OCI-LY1 (cell line): ENCODE results near the gene WNT7B.

Experiments
- H2AFZ ChIP-seq: fragments of 200-600 bp; sonication (generic), shearing (Covaris generic); 2 replicates; pipeline ENCODE4 v1.6.0; 2014; ENCODE audit warnings: antibody characterized with exemption, mild to moderate bottlenecking, low read length
- H3F3A ChIP-seq: fragments of 200-600 bp; sonication (generic), shearing (Covaris generic); 2 replicates; pipeline ENCODE4 v1.6.0; 2014; ENCODE audit warnings: mild to moderate bottlenecking, antibody characterized with exemption, low read length, moderate library complexity; ENCODE audit not compliant: insufficient read depth
- H3K27ac ChIP-seq: fragments of 200-600 bp; sonication (generic); 2 replicates; pipeline ENCODE4 v1.5.1; 2014; ENCODE audit warnings: low read length, mixed run types, mild to moderate bottlenecking, low read depth; ENCODE audit not compliant: poor library complexity, severe bottlenecking
- H3K27me3 ChIP-seq: fragments of 200-600 bp; sonication (generic); 2 replicates; pipeline ENCODE4 v1.6.0; 2014; ENCODE audit warnings: antibody characterized with exemption, mild to moderate bottlenecking, low read length, moderate library complexity; ENCODE audit not compliant: insufficient read depth
- H3K36me3 ChIP-seq: fragments of 200-600 bp; sonication (generic); 2 replicates; pipeline ENCODE4 v1.6.1; 2014; ENCODE audit warnings: mild to moderate bottlenecking, antibody characterized with exemption, low read length, moderate library complexity, mixed read lengths; ENCODE audit not compliant: insufficient read depth
- H3K4me1 ChIP-seq: fragments of 200-600 bp; sonication (generic); 2 replicates; pipeline ENCODE4 v1.5.1; 2014; ENCODE audit warnings: mild to moderate bottlenecking, low read length, moderate library complexity; ENCODE audit not compliant: insufficient read depth, severe bottlenecking
- H3K4me2 ChIP-seq: fragments of 200-600 bp; sonication (generic), shearing (Covaris generic); 2 replicates; pipeline ENCODE4 v1.6.1; 2014; ENCODE audit warnings: low read length
- H3K4me3 ChIP-seq: fragments of 200-600 bp; sonication (generic); 2 replicates; pipeline ENCODE4 v1.5.1; 2014; ENCODE audit warnings: low read length, low read depth, mild to moderate bottlenecking, mixed read lengths; ENCODE audit not compliant: poor library complexity, severe bottlenecking
- H3K79me2 ChIP-seq: fragments of 200-600 bp; shearing (Covaris generic); 2 replicates; pipeline ENCODE4 v1.6.1; 2016; ENCODE audit warnings: mixed run types, low read length, mixed read lengths; ENCODE audit not compliant: insufficient read depth
- H3K9ac ChIP-seq: fragments of 200-600 bp; sonication (generic), shearing (Covaris generic); 2 replicates; pipeline ENCODE4 v1.6.1; 2014; ENCODE audit warnings: mild to moderate bottlenecking, low read length, mixed read lengths
- H3K9me2 ChIP-seq: fragments of 200-600 bp; sonication (generic), shearing (Covaris generic); 2 replicates; pipeline ENCODE4 v1.6.1; 2014; ENCODE audit warnings: low read depth, mild to moderate bottlenecking, low read length, mixed read lengths
- H3K9me3 ChIP-seq: fragments of 200-600 bp; shearing (Covaris generic); 2 replicates; pipeline ENCODE4 v1.6.1; 2014; ENCODE audit warnings: low read length, mixed read lengths
- H4K20me1 ChIP-seq: fragments of 200-600 bp; sonication (generic), shearing (Covaris generic); 2 replicates; pipeline ENCODE4 v1.6.0; 2016; ENCODE audit warnings: mild to moderate bottlenecking, low read length; ENCODE audit not compliant: insufficient read depth
- CTCF ChIP-seq: fragments of 200-600 bp; sonication (generic), shearing (Covaris generic); IDR thresholded peaks from 2 replicates; pipeline ENCODE4 v1.5.1; 2017; ENCODE audit warnings: mild to moderate bottlenecking, antibody characterized with exemption, low read length, moderate library complexity, mixed read lengths
- EZH2 ChIP-seq: fragments of 200-600 bp; sonication (generic), shearing (Covaris generic); IDR thresholded peaks from 2 replicates; pipeline ENCODE4 v1.8.0; 2017; ENCODE audit warnings: borderline replicate concordance, mixed run types, mild to moderate bottlenecking, antibody characterized with exemption, low read length, moderate library complexity, mixed read lengths

WNT7B gene

DNA sequence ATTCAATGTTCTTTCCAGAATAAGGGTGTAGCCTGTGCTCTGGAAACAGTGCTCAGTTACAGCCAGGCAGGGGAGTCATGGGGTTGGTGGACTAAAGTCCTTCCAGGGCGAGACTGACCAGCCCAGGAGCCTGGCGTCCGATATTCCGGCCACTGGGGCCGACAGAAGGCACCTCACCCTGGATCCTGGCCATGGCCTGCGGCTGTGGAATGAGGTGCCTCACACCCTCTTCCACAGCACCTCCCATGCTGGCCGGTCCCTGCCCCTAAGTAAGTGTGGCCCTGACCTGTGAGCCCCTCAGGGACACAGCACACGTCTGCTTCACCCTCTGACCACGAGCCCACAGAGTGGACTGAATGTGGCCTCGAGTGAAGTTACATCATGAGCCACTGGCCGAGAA is 50.5 kb downstream of the WNT7B start:
- no peaks in the 10 kb centered on the region for H3K9me3 ChIP-seq
- H3K27ac ChIP-seq = no peak overlapping the region
- no peaks in the 10 kb centered on the region for H3K79me2 ChIP-seq
- H3K9ac ChIP-seq = no peak overlapping the region
- no peaks in the 10 kb centered on the region for H4K20me1 ChIP-seq
- H3K9me2 ChIP-seq = no peaks in the 10 kb centered on the region
- H3K4me3 ChIP-seq = no peak overlapping the region
- H3K36me3 ChIP-seq = no peaks in the 10 kb centered on the region
- H2AFZ ChIP-seq = no peak overlapping the region
- H3K4me1 ChIP-seq = no peaks in the 10 kb centered on the region
- no peak overlapping the region for H3K4me2 ChIP-seq
- no peaks in the 10 kb centered on the region for H3F3A ChIP-seq
- TF ChIP-seq CTCF (no peak), EZH2 (no peak)
- H3K27me3 ChIP-seq = no peaks in the 10 kb centered on the region; the same call in 1 of the 2 replicates

GRCh38 chr22:45925811-45926351 is 51.1 kb downstream of the WNT7B start:
- Histone ChIP-seq H3K27ac (no peak overlapping the region), H3K9me2 (no peaks in the 10 kb centered on the region), H3K79me2 (no peaks in the 10 kb centered on the region), H3K27me3 (no peaks in the 10 kb centered on the region; the same call in 1 of the 2 replicates), H3F3A (no peaks in the 10 kb centered on the region), H2AFZ (no peak overlapping the region), H3K4me2 (no peak overlapping the region), H3K36me3 (no peaks in the 10 kb centered on the region), H4K20me1 (no peaks in the 10 kb centered on the region), H3K9me3 (no peaks in the 10 kb centered on the region), H3K4me1 (no peaks in the 10 kb centered on the region), H3K9ac (no peak overlapping the region), H3K4me3 (no peak overlapping the region)
- TF ChIP-seq EZH2 = no peak
- TF ChIP-seq CTCF = no peak

GRCh38 chr22:45923835-45924234 is 53.1 kb downstream of the WNT7B start:
- Histone ChIP-seq H3K4me2 (no peak overlapping the region), H3F3A (no peaks in the 10 kb centered on the region), H3K9me2 (no peaks in the 10 kb centered on the region), H3K79me2 (no peaks in the 10 kb centered on the region), H3K4me3 (no peak overlapping the region), H3K27ac (no peak overlapping the region), H3K9me3 (no peaks in the 10 kb centered on the region), H2AFZ (no peak overlapping the region), H3K9ac (no peak overlapping the region), H4K20me1 (no peaks in the 10 kb centered on the region), H3K27me3 (no peaks in the 10 kb centered on the region; the same call in 1 of the 2 replicates), H3K4me1 (no peaks in the 10 kb centered on the region), H3K36me3 (no peaks in the 10 kb centered on the region)
- TF ChIP-seq EZH2 = no peak
- no peak for TF ChIP-seq CTCF
